RCC 7860 (cell line): ENCODE results near the gene DHRS1.
A peak's percentile ranks its signal among the peaks of the same experiment; 100 is the strongest.

Experiments used
- DNase-seq: peaks from one replicate; pipeline ENCODE4 v3.0.0-alpha.2; 2015; ENCODE audit warnings: low spot score
- FAIRE-seq: peaks from 2 replicates; lab custom pipeline; 2012; peaks lifted over from hg19 to GRCh38; lab: Jason Lieb, UNC

DHRS1 gene

DNA sequence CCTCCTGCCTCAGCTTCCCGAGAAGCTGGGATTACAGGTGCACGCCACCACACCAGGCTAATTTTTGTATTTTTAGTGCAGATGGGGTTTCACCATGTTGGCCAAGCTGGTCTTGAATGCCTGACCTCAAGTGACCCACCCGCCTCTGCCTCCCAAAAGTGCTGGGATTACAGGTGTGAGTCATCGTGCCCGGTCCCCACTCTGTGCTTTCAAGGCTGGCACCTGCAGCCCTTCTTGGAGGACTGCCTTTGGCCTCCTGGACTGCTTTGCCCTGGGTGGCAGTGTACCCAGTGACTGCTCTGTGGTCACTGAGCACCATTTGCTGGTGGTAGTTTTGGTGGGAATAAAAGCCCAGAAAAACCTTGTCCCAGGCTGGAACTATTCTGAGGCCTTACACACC, 12.6 kb downstream of the DHRS1 start:
- DNase-seq (no peak), FAIRE-seq (no peak)

DNA sequence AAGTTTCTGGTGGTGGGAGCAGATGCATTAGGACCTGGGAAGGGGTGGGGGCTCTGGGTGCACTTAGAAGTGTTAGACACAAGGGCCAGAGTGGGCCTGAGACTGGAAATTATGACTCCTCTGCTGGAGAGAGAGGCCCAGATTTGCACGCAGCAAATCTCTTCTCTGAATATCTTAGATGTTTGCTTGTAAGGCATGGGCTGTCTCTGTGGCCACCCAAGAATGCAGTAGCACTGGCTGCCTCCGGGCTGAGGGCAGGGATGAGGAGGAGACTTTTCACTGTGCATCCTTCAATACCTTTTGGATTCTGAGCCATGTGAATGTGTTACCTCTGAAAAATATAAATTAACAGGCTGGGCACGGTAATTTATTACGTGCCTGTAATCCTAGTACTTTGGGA, 14.2 kb downstream of the DHRS1 start:
- FAIRE-seq (no peak), DNase-seq (no peak)

DNA sequence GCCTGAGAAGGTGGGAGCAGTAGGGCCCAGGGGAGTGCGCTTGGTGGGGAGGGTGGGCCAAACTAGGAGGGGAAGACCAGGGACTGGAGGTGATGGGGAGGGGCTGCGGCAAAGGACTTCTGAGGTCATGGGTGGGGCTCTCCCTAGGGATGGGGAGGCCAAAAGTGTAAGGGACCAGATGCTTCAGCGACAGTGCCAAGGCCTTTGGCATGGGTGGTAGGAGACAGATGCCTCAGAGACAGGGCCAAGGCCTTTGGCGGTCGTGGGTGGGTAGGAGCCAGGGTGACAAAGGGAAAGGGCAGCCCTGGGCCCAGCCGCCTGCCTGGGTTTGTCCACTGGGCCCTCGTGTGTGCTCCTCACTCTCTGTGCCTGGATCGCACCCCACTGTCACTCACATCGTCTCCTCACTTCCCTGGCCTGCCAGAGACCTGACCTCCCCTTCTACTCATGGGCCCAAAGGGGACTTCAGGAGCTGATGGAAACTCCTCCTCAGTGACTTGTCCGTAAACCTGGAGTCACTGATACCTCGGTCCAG, 15.0 kb downstream of the DHRS1 start:
- no peak for DNase-seq
- no peak for FAIRE-seq

DNA sequence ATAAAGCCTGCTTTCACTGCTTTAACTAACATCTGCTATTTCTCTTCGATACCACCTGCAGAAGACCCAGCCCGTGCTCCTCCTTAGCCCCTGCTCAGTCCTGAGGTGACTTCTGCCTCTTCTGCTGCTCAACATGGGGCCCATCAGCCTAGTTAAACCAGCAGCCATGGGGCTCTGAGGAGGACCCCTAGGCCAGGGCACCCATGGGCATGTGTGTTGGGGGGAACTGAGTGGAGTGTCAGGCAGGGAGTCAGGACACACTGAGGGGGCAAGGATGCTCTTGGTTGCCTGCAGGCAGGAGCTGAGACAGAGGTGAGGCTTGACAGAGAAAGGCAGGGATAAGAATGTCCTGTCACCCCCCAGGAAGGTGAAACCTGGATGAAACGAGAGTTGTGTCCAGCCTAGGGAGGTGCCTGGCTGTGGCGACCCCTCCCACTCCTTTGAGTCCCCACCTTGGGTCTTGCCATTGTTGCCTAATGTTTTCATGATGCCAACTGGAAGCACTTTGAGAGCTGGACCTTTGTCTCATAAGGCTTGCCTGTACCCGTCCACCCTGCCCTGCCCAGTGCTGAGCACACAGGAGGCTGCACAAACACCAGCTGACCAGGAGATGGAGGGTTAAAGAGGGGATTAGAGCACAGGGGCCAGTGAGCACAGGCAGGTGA, 15.7 kb downstream of the DHRS1 start:
- FAIRE-seq (no peak), DNase-seq (no peak)

DNA sequence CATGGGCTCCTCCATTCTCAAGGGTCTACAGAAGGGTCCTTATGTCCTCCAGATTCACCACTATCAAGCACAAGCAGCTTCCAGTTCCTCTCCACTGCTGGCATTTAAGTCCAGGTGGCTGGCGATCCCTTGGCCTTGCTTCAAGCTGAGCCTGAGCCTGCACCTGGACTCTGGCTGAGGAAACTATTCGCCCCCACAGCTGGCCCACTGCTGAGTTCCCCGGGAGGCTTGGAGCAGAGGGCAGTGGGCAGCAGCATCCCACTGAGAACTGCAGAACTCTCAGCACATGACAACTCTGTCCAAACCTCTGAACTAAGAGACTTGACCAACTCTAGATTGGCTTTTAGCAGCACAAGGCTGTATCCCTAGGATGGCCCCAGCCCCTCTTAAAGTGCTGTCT, 16.8 kb downstream of the DHRS1 start:
- no peak for DNase-seq
- FAIRE-seq: no peak

DNA sequence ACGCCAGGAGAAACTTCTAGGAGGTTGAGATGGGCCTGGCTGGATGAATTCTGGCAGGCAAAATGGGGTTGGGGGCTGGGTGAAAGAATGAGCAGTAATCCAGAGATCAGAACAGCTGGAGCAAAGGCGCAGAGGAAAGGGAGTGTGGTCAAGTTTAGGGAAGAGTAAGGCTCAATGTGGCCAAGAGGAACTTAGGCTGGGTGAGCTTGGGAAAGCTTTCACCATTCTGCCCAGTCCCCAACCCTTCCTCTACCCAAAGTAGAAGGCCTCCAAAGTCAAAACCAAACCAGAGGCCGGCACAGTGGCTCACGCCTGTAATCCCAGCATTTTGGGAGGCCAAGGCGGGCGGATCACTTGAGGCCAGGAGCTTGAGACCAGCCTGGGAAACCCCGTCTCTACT, 17.9 kb downstream of the DHRS1 start:
- DNase-seq: no peak
- no peak for FAIRE-seq

DNA sequence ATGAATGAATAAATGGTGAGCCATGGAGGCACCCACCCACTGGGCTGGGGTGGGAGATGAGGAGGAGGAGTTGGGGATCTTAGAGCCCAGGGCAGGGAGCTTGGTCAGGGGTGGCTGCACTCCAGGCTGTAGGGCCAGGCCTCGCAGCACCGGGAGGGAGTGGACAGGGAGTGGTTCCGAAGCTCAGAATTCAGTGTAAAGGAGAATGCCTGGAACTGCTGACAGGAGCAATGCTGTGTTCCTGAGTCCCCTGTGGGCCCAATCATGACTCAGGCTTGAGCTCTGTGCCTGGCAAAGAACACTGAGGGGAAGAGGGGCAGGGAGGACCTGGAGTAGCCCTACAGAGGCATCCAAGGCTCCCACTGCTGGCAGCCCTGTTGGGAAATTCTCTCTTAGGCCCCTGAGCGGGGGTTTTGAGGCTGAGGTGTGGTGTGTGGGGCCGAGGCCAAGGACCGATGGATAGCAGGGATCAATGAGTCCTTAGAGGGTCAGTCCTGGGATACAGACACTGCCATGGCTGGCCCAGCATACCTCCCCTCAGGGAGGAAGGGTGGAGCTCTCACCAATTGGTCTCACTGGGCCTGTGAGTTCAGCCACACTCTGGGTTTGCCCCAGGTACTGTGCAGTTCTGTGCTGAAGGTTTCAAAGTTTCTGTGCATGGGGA, 18.7 kb downstream of the DHRS1 start:
- FAIRE-seq: no peak

DNA sequence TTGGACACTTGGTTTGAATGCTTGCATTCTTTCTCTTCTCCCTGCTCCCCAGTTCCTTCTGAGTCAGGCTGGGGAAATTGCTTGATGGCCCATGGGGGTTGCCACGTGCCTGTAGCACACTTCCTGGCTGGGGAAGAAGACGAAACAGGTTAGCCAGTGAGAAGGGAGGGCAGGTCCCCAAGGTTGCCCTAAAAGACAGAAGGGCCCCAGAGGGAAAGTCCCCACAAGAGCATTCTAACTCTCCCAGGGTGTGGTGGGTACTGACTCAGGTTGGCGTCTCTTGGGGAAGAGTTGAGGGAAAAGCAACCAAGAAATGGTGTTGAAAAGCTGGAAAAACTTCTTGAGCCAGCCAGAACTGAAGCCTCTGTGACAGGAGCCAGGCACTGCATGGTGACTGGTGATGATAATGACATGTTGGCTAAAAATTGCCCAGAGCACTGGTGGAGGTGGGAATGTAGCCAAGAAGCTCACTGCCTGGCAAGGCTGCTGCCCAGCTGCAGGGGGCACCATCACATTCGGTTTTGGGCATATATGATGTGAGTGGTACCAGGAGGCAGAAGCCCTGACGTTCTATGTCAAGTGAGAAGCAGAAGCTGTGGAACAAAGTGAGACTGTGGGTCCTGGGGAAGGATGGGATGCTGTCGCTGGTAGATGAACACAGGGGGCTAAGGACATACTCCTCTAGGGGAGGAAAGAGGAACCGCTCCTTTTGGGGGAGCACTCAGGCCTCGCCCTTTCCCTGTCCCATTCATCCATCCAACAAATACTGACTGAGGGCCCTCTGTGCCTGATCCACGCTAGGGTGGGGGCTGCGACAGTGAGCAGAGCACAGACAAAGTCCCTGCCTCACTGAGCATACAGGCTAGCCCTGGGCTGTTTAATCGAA, 20.0 kb downstream of the DHRS1 start:
- DNase-seq (peak; percentile 3), FAIRE-seq (no peak)

More for the DNA sequence above, 18.7 kb downstream of the DHRS1 start:
- DNase-seq: no peak

DNA sequence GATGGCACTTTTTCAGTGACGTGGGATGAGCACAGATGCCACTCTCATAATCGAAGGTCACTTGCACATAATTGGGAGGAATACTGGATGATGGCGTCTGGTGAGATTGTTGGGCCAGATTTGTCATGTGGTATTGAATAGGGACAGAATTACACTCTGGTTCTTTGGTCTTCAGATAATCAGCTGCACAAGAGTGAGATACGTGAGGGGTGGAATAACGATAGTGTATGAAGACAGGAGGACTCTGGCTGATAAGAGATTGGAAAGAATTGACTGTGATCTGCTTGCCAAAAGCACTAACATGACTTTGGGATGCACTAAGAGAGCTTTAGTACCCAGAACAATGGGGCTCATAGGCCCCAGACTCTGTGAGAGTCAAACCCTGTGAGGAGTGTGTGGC, 21.2 kb downstream of the DHRS1 start:
- DNase-seq: no peak
- FAIRE-seq: no peak

DNA sequence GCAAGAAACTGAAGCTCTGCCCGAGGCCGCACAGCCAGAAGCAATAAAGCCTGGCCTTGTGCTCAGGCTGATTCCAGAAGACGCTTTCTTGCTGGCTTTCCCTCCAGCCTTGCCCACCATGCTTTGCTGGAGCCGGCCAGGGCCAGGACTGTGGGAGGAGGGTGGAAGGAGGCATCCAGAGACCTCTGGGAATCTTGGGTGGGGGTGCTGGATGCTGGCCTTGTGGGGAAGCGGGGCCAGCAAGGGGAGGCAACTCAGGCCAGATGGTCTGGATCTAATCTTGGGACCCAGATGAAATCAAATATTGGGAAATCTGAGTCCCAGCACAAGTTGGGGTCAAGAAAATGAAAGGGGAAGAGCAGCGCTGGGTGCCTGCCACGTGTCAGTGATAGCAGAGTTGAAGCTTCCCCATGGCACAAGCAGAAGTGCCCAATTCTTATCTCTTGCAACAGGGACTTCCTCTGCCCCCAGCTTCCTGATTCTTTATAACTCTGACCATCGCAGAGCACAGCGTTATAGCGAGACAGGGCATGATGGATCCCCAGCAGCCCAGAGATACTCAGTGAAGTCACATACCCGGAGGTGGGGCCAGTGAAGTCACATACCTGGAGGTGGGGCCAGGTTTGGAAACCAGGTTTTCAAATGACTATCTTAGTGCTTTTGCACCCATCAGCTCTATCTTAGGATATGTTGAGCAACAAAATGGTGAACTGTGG, 21.8 kb downstream of the DHRS1 start:
- DNase-seq (no peak), FAIRE-seq (no peak)

DNA sequence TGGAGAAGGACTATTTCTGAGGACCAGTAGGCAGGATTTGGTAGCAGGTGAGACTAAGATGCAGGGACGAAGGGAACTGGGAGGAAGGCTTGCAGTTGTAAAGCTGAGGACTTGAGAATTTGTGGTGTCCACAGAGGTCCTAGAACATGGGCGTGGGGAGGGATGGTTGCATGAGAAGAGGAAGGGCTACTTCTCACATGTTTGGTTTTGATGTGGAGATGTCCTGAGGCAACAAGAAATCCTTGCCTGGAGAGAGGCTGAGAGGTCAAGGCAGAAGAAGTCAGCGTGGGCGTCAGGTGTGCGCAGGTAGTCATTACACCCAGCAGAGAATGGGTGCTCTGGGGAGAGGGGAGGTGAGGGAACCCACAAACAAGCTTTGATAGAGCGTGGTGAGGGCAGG, 22.5 kb downstream of the DHRS1 start:
- FAIRE-seq: no peak
- DNase-seq: no peak

DNA sequence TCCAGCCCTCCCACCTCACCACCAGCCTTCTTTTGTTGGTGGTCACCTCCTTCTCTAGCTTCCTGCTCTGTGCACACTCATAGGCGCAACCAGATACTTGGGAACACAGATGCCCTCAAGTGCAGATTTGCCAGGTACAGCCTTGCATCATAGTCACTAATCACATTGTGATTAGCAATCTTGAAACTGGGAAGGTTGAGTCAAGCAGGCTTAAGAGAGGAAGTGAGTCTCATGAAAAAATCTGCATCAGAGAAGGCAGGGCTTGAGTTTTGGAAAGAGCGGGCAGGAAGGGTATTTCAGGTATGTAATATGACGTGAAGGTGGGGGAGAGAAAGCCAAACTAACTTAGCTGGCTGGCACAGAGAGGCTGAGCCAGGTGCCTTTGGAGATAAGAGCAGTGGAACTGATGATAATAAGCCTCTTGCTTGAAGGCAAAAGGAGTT, 25.5 kb downstream of the DHRS1 start:
- DNase-seq (no peak), FAIRE-seq (no peak)

DNA sequence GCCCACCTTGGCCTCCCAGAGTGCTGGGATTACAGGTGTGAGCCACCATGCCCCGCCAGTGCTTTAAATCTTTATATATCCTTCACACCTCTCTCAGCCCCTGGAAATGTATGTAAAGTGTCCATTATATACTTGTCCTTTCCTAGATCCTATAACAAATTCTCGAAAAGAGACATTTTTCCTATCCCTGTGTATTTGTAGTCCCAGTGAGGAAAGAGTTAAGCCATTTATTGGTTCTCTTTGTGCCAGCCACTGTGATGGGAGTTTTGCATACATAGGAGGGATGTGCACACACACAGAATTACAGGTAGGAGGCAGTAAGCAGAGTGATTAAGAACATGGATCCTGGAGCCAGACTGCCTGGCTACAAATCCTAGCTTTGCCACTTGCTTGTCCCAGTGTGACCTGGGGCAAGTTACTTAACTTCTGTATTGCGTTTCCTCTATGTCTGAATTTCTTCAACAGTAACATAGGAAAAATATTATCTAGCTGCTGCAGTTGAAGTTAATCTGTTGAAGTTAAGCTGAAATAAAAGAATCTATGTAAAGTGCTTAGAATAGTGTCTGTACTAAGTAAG, 26.1 kb downstream of the DHRS1 start:
- FAIRE-seq (no peak), DNase-seq (no peak)

DNA sequence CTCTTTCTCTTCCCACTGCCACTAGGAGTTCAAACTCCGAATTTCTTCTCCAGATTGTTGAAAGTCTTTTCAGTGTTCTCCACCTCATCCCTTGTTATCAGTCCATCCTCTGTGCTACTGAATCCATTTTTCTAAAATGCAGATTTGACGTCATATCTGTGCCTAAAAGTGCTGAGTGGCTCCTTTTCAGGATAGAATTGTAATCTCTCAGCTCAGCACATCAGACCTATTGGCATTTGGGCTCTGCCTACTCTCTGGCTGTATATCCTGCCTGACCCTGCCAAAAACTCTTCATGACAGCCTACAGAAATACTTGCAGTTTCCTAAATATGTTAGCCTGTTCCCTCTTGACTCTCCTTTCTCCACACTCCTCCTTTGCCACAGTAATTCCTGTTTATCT, 27.1 kb downstream of the DHRS1 start:
- no peak for DNase-seq
- no peak for FAIRE-seq

DNA sequence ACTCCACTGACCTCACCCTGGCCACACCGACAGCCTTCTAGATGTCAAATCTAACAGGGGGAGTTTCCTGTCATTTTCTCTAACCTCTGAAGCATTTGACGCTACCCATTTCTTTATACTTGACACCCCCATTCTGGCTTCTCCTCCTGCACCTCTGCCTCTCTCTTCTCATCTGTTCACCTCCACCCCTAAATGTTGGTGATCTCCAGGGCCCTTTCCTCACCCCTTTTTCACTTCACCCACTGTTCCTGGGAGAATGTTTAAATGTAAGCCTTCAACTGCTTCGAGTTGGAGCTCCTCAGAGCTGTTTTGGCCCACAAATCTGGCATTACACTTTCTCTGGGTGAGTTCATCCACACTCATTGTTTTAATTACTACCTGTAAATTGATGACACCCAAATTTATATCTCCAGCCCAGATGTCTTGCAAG, 27.7 kb downstream of the DHRS1 start:
- no peak for DNase-seq
- no peak for FAIRE-seq

DNA sequence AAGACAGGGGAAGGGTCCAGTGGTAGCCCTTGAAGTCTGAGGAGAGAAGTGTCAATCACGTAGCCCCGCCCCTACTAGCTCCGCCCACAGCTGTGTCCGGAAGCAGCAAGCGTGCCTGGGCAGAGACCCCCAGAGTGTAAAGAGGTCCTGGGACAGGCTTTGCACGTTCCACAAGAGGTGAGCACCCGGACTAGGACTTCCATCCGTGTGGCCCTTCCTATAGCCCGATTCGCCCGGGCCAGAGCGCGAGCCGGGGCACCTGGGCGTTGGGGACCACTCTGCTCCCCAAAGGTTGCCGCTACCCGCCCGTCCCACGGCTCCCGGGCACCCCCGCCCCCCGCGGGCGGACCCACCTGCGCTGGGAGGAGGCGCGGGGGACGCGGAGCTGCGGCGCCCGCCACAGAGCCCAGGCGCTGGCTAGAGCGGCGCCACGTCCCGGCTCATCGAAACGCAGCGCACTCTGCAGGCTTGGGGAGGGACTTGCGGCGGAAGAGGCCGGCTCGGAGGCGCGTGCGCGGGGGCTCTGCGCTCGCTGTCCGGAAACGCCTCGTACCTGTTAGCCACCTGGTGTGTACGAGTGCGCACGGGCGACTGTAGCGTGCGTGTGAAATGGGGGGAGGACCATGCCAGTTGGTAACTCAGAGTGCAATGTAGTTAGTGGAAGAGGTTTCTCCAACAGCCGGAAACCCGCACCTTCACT, 28.3 kb downstream of the DHRS1 start, which contains the start of gene RABGGTA:
Gene RABGGTA (minus strand): TSS at position 464 of the 700 bp plus-strand sequence. CDS start 482 bp downstream, outside the sequence.
- peak; percentile 58 for DNase-seq
- FAIRE-seq: no peak

DNA sequence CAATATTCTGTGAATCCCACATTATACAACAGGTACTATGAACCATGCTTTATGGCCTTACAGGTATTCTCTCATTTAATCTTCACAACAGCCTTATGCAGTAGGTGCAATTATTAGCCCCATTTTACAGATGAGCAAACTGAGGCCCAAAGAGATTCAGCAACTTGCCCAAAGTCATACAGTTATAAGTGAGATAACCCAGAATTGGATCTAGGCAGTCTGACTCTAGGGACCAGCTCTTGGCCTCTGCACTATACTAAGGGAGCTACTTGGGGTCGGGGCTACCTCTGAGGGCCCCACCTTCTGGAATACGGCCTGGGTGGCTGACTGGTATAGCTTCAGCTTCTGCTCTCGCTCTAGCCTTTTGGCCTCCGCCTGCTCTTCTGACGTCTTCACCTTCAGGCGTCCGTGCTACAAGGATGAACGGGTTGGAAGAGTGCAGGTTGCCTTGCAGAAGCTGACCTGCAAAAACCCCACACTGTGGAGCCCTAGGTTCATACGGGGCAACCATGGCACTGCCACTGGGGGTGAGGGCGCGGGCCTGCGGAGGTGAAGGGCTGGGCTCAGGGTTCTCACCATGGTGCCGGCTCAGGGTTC, 28.9 kb downstream of the DHRS1 start:
- DNase-seq (no peak), FAIRE-seq (no peak)

DNA sequence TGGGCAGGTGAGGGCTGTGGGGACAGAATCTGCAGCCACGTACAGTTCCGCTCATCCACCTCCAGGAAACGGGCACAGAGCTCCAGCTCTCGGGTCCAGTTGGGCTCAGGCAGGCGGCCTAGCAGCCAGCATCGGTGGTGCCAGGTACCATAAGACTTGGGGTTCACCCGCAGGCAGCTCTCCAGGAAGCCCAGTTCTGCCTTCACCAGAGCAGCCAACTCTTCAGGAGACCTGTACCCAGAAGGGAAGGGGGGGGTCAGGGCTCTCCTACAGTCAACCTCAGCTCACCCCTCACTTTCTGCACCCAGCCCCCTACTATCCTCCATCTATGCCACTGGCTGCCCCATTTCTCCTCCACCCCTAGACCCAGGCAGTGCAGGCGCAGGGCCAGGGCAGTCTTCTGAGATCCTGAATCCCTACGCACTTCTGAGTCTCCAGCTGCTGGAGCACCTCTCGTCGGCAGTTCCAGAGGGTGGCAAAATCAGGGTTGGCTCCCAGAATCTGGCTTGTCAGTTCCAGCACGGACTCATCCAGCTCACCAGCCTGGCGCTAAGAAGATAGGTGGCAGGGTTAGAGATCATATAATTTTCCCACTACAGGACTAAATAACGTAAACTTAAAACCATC, 29.6 kb downstream of the DHRS1 start:
- no peak for FAIRE-seq
- no peak for DNase-seq

DNA sequence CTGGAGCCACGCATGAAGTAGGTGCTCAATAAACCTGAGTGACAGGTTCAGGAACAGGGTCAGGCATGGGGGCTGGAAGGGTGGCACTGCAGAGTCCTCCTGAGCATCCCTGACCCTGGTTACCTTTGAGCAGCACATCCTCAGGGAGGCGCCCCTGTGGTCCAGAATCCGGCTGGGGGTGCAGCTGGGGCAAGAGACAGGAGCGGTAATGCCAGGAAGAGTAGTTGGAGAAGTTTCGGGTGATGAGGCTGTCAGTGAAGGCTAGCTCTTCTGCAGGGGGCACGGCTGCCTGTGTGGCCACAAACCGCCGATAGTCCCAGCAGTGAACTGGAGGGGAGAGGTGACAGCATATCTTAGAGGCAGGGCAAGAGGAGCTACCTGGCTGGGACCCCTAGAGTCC, 30.2 kb downstream of the DHRS1 start:
- DNase-seq: no peak
- FAIRE-seq: no peak
